ENCODE measurements around the gene DSCAML1.

Gene DSCAML1

GRCh38 chr11:117443266-117444186 is 353.5 kb downstream of the DSCAML1 start:
- H3K4me3 ChIP-seq (ENCODE audit: low read depth, low read length), result no peak overlapping the region
- TF ChIP-seq CTCF (IDR thresholded peaks at IDR 0.05; ENCODE audit: insufficient read depth, low read depth, low read length, missing control alignments), result peak; percentile 42
- DNase-seq (ENCODE audit: low read depth), result peak; percentile 35

- DNase-seq (ENCODE audit: low read depth), result no peak
- TF ChIP-seq CTCF (IDR thresholded peaks at IDR 0.05; ENCODE audit: insufficient read depth, low read depth, low read length, missing control alignments), result no peak
Measured at GRCh38 chr11:117442869-117443239, 354.2 kb downstream of the DSCAML1 start.

GRCh38 chr11:117442049-117442868 is 354.8 kb downstream of the DSCAML1 start:
- no peak overlapping the region for H3K4me3 ChIP-seq (ENCODE audit: low read depth, low read length)
- TF ChIP-seq CTCF (IDR thresholded peaks at IDR 0.05; ENCODE audit: insufficient read depth, low read depth, low read length, missing control alignments), result no peak
- no peak for DNase-seq (ENCODE audit: low read depth)

More at GRCh38 chr11:117442869-117443239, 354.2 kb downstream of the DSCAML1 start:
- H3K4me3 ChIP-seq (ENCODE audit: low read depth, low read length), result no peak overlapping the region

- no peak for DNase-seq (ENCODE audit: low read depth)
- H3K4me3 ChIP-seq (ENCODE audit: low read depth, low read length), result no peak overlapping the region
- no peak for TF ChIP-seq CTCF (IDR thresholded peaks at IDR 0.05; ENCODE audit: insufficient read depth, low read depth, low read length, missing control alignments)
Measured at GRCh38 chr11:117441146-117441975, 355.7 kb downstream of the DSCAML1 start.

- TF ChIP-seq CTCF (IDR thresholded peaks at IDR 0.05; ENCODE audit: insufficient read depth, low read depth, low read length, missing control alignments), result no peak
- DNase-seq (ENCODE audit: low read depth), result no peak
- H3K4me3 ChIP-seq (ENCODE audit: low read depth, low read length), result no peak overlapping the region
Measured at GRCh38 chr11:117440258-117440657, 356.8 kb downstream of the DSCAML1 start.

GRCh38 chr11:117439256-117439655 is 357.8 kb downstream of the DSCAML1 start:
- TF ChIP-seq CTCF (IDR thresholded peaks at IDR 0.05; ENCODE audit: insufficient read depth, low read depth, low read length, missing control alignments), result no peak
- DNase-seq (ENCODE audit: low read depth), result no peak
- no peak overlapping the region for H3K4me3 ChIP-seq (ENCODE audit: low read depth, low read length)

Data from GM12865 (cell line).